OCI-LY1 (cell line): ENCODE results near the gene RHBDL3.

ENCODE experiments used
- H2AFZ ChIP-seq: fragments of 200-600 bp; sonication (generic), shearing (Covaris generic); 2 replicates; pipeline ENCODE4 v1.6.0; 2014; ENCODE audit warnings: antibody characterized with exemption, mild to moderate bottlenecking, low read length
- H3F3A ChIP-seq: fragments of 200-600 bp; sonication (generic), shearing (Covaris generic); 2 replicates; pipeline ENCODE4 v1.6.0; 2014; ENCODE audit warnings: mild to moderate bottlenecking, antibody characterized with exemption, low read length, moderate library complexity; ENCODE audit not compliant: insufficient read depth
- H3K27ac ChIP-seq: fragments of 200-600 bp; sonication (generic); 2 replicates; pipeline ENCODE4 v1.5.1; 2014; ENCODE audit warnings: low read length, mixed run types, mild to moderate bottlenecking, low read depth; ENCODE audit not compliant: poor library complexity, severe bottlenecking
- H3K27me3 ChIP-seq: fragments of 200-600 bp; sonication (generic); 2 replicates; pipeline ENCODE4 v1.6.0; 2014; ENCODE audit warnings: antibody characterized with exemption, mild to moderate bottlenecking, low read length, moderate library complexity; ENCODE audit not compliant: insufficient read depth
- H3K36me3 ChIP-seq: fragments of 200-600 bp; sonication (generic); 2 replicates; pipeline ENCODE4 v1.6.1; 2014; ENCODE audit warnings: mild to moderate bottlenecking, antibody characterized with exemption, low read length, moderate library complexity, mixed read lengths; ENCODE audit not compliant: insufficient read depth
- H3K4me1 ChIP-seq: fragments of 200-600 bp; sonication (generic); 2 replicates; pipeline ENCODE4 v1.5.1; 2014; ENCODE audit warnings: mild to moderate bottlenecking, low read length, moderate library complexity; ENCODE audit not compliant: insufficient read depth, severe bottlenecking
- H3K4me2 ChIP-seq: fragments of 200-600 bp; sonication (generic), shearing (Covaris generic); 2 replicates; pipeline ENCODE4 v1.6.1; 2014; ENCODE audit warnings: low read length
- H3K4me3 ChIP-seq: fragments of 200-600 bp; sonication (generic); 2 replicates; pipeline ENCODE4 v1.5.1; 2014; ENCODE audit warnings: low read length, low read depth, mild to moderate bottlenecking, mixed read lengths; ENCODE audit not compliant: poor library complexity, severe bottlenecking
- H3K79me2 ChIP-seq: fragments of 200-600 bp; shearing (Covaris generic); 2 replicates; pipeline ENCODE4 v1.6.1; 2016; ENCODE audit warnings: mixed run types, low read length, mixed read lengths; ENCODE audit not compliant: insufficient read depth
- H3K9ac ChIP-seq: fragments of 200-600 bp; sonication (generic), shearing (Covaris generic); 2 replicates; pipeline ENCODE4 v1.6.1; 2014; ENCODE audit warnings: mild to moderate bottlenecking, low read length, mixed read lengths
- H3K9me2 ChIP-seq: fragments of 200-600 bp; sonication (generic), shearing (Covaris generic); 2 replicates; pipeline ENCODE4 v1.6.1; 2014; ENCODE audit warnings: low read depth, mild to moderate bottlenecking, low read length, mixed read lengths
- H3K9me3 ChIP-seq: fragments of 200-600 bp; shearing (Covaris generic); 2 replicates; pipeline ENCODE4 v1.6.1; 2014; ENCODE audit warnings: low read length, mixed read lengths
- H4K20me1 ChIP-seq: fragments of 200-600 bp; sonication (generic), shearing (Covaris generic); 2 replicates; pipeline ENCODE4 v1.6.0; 2016; ENCODE audit warnings: mild to moderate bottlenecking, low read length; ENCODE audit not compliant: insufficient read depth
- EZH2 ChIP-seq: fragments of 200-600 bp; sonication (generic), shearing (Covaris generic); IDR thresholded peaks from 2 replicates; pipeline ENCODE4 v1.8.0; 2017; ENCODE audit warnings: borderline replicate concordance, mixed run types, mild to moderate bottlenecking, antibody characterized with exemption, low read length, moderate library complexity, mixed read lengths
- TF ChIP-seq, protein P1 (sequence below): fragments of 200-600 bp; sonication (generic), shearing (Covaris generic); IDR thresholded peaks from 2 replicates; pipeline ENCODE4 v1.5.1; 2017; ENCODE audit warnings: mild to moderate bottlenecking, antibody characterized with exemption, low read length, moderate library complexity, mixed read lengths

Gene RHBDL3

DNA sequence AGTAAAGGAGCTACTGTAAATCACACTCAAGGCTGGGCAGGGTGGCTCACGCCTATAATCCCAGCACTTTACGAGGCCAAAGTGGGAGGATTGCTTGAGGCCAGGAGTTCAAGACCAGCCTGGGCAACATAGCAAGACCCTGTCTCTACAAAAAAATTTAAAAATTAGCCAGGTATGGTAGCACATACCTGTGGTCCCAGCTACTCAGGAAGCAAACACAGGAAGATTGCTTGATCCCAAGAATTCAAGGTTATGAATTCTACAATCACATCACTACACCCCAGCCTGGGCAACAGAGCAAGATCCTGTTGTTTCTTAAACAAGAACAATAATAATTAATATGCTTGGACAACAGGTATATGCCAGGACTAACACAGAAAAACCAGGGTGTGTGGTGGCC is 13.2 kb downstream of the RHBDL3 start:
- no peak overlapping the region for H2AFZ ChIP-seq

GRCh38 chr17:32279891-32280716 is 14.5 kb downstream of the RHBDL3 start:
- no peaks in the 10 kb centered on the region for H3K9me3 ChIP-seq
- no peaks in the 10 kb centered on the region for H3F3A ChIP-seq
- no peak overlapping the region for H3K9ac ChIP-seq
- no peak overlapping the region for H3K27ac ChIP-seq
- H3K4me2 ChIP-seq: no peak overlapping the region
- TF ChIP-seq, protein P1, sequence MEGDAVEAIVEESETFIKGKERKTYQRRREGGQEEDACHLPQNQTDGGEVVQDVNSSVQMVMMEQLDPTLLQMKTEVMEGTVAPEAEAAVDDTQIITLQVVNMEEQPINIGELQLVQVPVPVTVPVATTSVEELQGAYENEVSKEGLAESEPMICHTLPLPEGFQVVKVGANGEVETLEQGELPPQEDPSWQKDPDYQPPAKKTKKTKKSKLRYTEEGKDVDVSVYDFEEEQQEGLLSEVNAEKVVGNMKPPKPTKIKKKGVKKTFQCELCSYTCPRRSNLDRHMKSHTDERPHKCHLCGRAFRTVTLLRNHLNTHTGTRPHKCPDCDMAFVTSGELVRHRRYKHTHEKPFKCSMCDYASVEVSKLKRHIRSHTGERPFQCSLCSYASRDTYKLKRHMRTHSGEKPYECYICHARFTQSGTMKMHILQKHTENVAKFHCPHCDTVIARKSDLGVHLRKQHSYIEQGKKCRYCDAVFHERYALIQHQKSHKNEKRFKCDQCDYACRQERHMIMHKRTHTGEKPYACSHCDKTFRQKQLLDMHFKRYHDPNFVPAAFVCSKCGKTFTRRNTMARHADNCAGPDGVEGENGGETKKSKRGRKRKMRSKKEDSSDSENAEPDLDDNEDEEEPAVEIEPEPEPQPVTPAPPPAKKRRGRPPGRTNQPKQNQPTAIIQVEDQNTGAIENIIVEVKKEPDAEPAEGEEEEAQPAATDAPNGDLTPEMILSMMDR: no peak
- no peak for TF ChIP-seq EZH2
- no peaks in the 10 kb centered on the region for H3K9me2 ChIP-seq
- no peaks in the 10 kb centered on the region for H3K4me1 ChIP-seq
- no peak overlapping the region for H3K4me3 ChIP-seq
- peaks cover 9% of the 10 kb centered on the region; the same call in 1 of the 2 replicates for H3K27me3 ChIP-seq
- H2AFZ ChIP-seq: no peak overlapping the region
- H4K20me1 ChIP-seq: no peaks in the 10 kb centered on the region
- no peaks in the 10 kb centered on the region for H3K79me2 ChIP-seq
- H3K36me3 ChIP-seq: no peaks in the 10 kb centered on the region

More for the DNA sequence above, 13.2 kb downstream of the RHBDL3 start:
- H3K4me1 ChIP-seq: no peaks in the 10 kb centered on the region
- no peaks in the 10 kb centered on the region for H3F3A ChIP-seq
- no peak overlapping the region for H3K4me3 ChIP-seq
- no peaks in the 10 kb centered on the region for H4K20me1 ChIP-seq
- H3K9me2 ChIP-seq: no peaks in the 10 kb centered on the region
- H3K27me3 ChIP-seq: peaks cover 4% of the 10 kb centered on the region; the same call in 1 of the 2 replicates
- H3K4me2 ChIP-seq: no peak overlapping the region
- no peaks in the 10 kb centered on the region for H3K9me3 ChIP-seq
- no peak overlapping the region for H3K9ac ChIP-seq
- no peak overlapping the region for H3K27ac ChIP-seq
- H3K79me2 ChIP-seq: no peaks in the 10 kb centered on the region
- no peaks in the 10 kb centered on the region for H3K36me3 ChIP-seq
- TF ChIP-seq EZH2: no peak
- TF ChIP-seq, protein P1: no peak

- Histone ChIP-seq H3K4me1 (no peaks in the 10 kb centered on the region), H3F3A (no peaks in the 10 kb centered on the region), H2AFZ (no peak overlapping the region), H3K9me3 (no peaks in the 10 kb centered on the region), H4K20me1 (no peaks in the 10 kb centered on the region), H3K36me3 (no peaks in the 10 kb centered on the region), H3K9ac (no peak overlapping the region), H3K27ac (no peak overlapping the region), H3K79me2 (no peaks in the 10 kb centered on the region), H3K4me2 (no peak overlapping the region), H3K9me2 (no peaks in the 10 kb centered on the region), H3K27me3 (peaks cover 9% of the 10 kb centered on the region; the same call in 1 of the 2 replicates), H3K4me3 (no peak overlapping the region)
- TF ChIP-seq, protein P1: no peak
- TF ChIP-seq EZH2: no peak
These were observed 15.4 kb downstream of the RHBDL3 start for GRCh38 chr17:32281011-32281451.
